ENCODE results near the gene KLF15. TPM values are rescaled to one million over a fixed set of nuclear protein-coding genes. Genes with fewer than 3 reads are reported as not detected.

KLF15 gene
- total and polyA plus RNA-seq, 2 experiments from 2014 or later = 3.5 to 19.8 TPM

DNA sequence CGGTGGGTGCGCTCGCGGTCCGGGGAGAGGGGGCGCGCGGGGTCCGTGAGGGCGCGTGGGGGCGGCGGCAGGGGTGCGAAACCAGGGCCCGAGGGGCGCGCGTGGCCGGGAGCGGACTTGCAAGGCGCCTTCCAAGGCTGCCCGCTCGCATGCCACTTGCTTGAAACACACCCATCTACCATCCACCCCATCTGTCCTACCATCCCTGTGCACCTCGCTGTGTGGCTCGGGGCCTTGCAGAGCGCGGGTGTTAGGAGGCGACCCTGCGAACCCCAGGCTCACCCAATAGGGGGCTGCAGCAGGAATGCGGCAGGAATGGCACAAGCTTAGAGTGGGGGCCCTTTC is 37.7 kb upstream of the KLF15 start:
- Histone ChIP-seq H3K4me2 (peak overlapping the region; percentile 82), H2AFZ (peak overlapping the region; percentile 99), H4K20me1 (replicated peaks; ENCODE audit: insufficient read depth) (no peaks in the 10 kb centered on the region), H3K4me3 (peak overlapping the region; percentile 60), H3K79me2 (replicated peaks; ENCODE audit: insufficient read depth) (no peaks in the 10 kb centered on the region), H3K9me2 (ENCODE audit: insufficient read depth) (no peaks in the 10 kb centered on the region), H3K36me3 (ENCODE audit: insufficient read depth) (no peaks in the 10 kb centered on the region), H3F3A (replicated peaks; ENCODE audit: low read depth) (no peaks in the 10 kb centered on the region), H3K27ac (ENCODE audit: low read depth) (no peak overlapping the region), H3K4me1 (ENCODE audit: insufficient read depth) (peaks cover 4% of the 10 kb centered on the region; the same call in 1 of the 2 replicates), H3K27me3 (ENCODE audit: insufficient read depth) (peaks cover 41% of the 10 kb centered on the region)
- Mint-ChIP-seq H3K4me1 (peaks cover 8% of the 10 kb centered on the region), H3K4me3 (peak overlapping the region; percentile 63), H3K27ac (no peak overlapping the region), H3K9me3 (no peaks in the 10 kb centered on the region), H3K36me3 (ENCODE audit: low read depth) (no peaks in the 10 kb centered on the region; the same call in 2 of the 3 replicates), H3K27me3 (ENCODE audit: insufficient read depth, low read depth, poor library complexity) (peaks cover 28% of the 10 kb centered on the region)
- peak; percentile 77 for ATAC-seq
- TF ChIP-seq, protein P1, sequence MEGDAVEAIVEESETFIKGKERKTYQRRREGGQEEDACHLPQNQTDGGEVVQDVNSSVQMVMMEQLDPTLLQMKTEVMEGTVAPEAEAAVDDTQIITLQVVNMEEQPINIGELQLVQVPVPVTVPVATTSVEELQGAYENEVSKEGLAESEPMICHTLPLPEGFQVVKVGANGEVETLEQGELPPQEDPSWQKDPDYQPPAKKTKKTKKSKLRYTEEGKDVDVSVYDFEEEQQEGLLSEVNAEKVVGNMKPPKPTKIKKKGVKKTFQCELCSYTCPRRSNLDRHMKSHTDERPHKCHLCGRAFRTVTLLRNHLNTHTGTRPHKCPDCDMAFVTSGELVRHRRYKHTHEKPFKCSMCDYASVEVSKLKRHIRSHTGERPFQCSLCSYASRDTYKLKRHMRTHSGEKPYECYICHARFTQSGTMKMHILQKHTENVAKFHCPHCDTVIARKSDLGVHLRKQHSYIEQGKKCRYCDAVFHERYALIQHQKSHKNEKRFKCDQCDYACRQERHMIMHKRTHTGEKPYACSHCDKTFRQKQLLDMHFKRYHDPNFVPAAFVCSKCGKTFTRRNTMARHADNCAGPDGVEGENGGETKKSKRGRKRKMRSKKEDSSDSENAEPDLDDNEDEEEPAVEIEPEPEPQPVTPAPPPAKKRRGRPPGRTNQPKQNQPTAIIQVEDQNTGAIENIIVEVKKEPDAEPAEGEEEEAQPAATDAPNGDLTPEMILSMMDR (conservative IDR thresholded peaks at IDR 0.05; ENCODE audit: low read depth in 2 of 2) = 0 out of 4 replicates have a peak, but pooled peaks of 1 of the 2 experiments have one; percentile 1
- no peak for TF ChIP-seq POLR2AphosphoS5 (IDR thresholded peaks at IDR 0.05; ENCODE audit: low read depth)
- 0 out of 2 replicates have a peak, but pooled peaks have one; percentile 0 for TF ChIP-seq CREB1 (CRISPR knock-in tag; IDR thresholded peaks at IDR 0.05; ENCODE audit: low read depth)
- TF ChIP-seq, protein P2, sequence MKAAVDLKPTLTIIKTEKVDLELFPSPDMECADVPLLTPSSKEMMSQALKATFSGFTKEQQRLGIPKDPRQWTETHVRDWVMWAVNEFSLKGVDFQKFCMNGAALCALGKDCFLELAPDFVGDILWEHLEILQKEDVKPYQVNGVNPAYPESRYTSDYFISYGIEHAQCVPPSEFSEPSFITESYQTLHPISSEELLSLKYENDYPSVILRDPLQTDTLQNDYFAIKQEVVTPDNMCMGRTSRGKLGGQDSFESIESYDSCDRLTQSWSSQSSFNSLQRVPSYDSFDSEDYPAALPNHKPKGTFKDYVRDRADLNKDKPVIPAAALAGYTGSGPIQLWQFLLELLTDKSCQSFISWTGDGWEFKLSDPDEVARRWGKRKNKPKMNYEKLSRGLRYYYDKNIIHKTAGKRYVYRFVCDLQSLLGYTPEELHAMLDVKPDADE (IDR thresholded peaks at IDR 0.05) = no peak
- TF ChIP-seq, protein P3, sequence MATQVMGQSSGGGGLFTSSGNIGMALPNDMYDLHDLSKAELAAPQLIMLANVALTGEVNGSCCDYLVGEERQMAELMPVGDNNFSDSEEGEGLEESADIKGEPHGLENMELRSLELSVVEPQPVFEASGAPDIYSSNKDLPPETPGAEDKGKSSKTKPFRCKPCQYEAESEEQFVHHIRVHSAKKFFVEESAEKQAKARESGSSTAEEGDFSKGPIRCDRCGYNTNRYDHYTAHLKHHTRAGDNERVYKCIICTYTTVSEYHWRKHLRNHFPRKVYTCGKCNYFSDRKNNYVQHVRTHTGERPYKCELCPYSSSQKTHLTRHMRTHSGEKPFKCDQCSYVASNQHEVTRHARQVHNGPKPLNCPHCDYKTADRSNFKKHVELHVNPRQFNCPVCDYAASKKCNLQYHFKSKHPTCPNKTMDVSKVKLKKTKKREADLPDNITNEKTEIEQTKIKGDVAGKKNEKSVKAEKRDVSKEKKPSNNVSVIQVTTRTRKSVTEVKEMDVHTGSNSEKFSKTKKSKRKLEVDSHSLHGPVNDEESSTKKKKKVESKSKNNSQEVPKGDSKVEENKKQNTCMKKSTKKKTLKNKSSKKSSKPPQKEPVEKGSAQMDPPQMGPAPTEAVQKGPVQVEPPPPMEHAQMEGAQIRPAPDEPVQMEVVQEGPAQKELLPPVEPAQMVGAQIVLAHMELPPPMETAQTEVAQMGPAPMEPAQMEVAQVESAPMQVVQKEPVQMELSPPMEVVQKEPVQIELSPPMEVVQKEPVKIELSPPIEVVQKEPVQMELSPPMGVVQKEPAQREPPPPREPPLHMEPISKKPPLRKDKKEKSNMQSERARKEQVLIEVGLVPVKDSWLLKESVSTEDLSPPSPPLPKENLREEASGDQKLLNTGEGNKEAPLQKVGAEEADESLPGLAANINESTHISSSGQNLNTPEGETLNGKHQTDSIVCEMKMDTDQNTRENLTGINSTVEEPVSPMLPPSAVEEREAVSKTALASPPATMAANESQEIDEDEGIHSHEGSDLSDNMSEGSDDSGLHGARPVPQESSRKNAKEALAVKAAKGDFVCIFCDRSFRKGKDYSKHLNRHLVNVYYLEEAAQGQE (IDR thresholded peaks at IDR 0.05; ENCODE audit: unreplicated experiment) = no peak
- peak; percentile 59 for DNase-seq (ENCODE audit: low spot score)

DNA sequence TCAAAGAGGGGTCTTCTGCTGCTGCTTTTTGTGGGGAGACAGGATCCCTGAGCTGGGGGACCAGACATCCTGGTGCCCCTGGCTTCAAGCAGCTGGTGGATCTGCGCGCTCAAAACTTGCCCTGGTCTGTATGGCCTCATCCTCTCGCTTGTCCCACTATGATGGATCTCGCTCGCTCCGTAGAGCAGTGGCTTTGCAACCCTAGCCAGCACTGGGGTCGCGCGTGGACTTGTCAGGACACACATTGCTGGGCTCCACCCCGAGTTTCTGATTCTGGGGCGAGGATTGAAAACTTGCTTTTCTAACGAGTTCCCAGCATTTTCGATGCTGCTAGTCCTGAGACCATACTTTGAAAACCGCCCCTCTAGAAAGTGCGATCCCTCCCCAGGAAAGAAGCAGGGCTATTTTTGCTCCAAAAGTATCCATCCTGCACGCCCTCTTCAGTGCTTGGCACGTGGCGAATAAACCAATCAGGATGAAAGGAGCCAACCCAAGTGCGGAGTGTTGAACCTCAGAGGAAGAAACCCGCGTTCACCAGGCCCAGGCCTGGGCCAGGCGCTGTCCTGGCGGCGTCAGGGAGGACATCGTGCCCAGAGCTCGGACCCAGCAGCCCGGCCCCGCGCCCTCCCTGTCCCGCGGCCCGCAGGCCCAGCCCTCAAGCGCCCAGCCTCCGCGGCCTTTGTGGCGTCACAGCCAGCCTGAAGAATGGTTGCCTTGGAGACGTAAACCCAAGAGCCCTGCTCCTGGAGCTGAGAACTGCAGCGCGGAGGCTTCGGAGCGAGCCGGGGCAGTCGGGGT is 37.2 kb upstream of the KLF15 start, which contains the start of gene CFAP100:
TSS of gene CFAP100 (plus strand) at position 731 of the 798 bp plus-strand sequence. CDS start 1,092 bp downstream, outside the sequence.
- no peaks in the 10 kb centered on the region for H3K79me2 ChIP-seq (replicated peaks; ENCODE audit: insufficient read depth)
- DNase-seq (ENCODE audit: low spot score) (peak; percentile 95), ATAC-seq (peak; percentile 92)
- Mint-ChIP-seq H3K27ac (no peak within 1 kb of the TSS), H3K9me3 (no peaks in the 10 kb centered on the region), H3K4me3 (peak within 1 kb of the TSS; percentile 63), H3K27me3 (ENCODE audit: insufficient read depth, low read depth, poor library complexity) (peaks cover 32% of the 10 kb centered on the region), H3K4me1 (peaks cover 11% of the 10 kb centered on the region), H3K36me3 (ENCODE audit: low read depth) (no peaks in the 10 kb centered on the region; the same call in 2 of the 3 replicates)
- no peaks in the 10 kb centered on the region for H4K20me1 ChIP-seq (replicated peaks; ENCODE audit: insufficient read depth)
- peak within 1 kb of the TSS; percentile 99 for H2AFZ ChIP-seq
- peak within 1 kb of the TSS; percentile 82 for H3K4me2 ChIP-seq
- no peaks in the 10 kb centered on the region for H3F3A ChIP-seq (replicated peaks; ENCODE audit: low read depth)
- no peak for TF ChIP-seq ZNF114 (CRISPR knock-in tag; IDR thresholded peaks at IDR 0.05)
- TF ChIP-seq, protein P1 (conservative IDR thresholded peaks at IDR 0.05; ENCODE audit: low read depth in 2 of 2) = no peak
- peak; percentile 66 for TF ChIP-seq CREB1 (CRISPR knock-in tag; IDR thresholded peaks at IDR 0.05; ENCODE audit: low read depth)
- peaks cover 42% of the 10 kb centered on the region for H3K27me3 ChIP-seq (ENCODE audit: insufficient read depth)
- H3K9me2 ChIP-seq (ENCODE audit: insufficient read depth) = no peaks in the 10 kb centered on the region
- H3K27ac ChIP-seq (ENCODE audit: low read depth) = no peak within 1 kb of the TSS
- peak within 1 kb of the TSS; percentile 60 for H3K4me3 ChIP-seq
- H3K4me1 ChIP-seq (ENCODE audit: insufficient read depth) = peaks cover 4% of the 10 kb centered on the region; the same call in 1 of the 2 replicates
- H3K36me3 ChIP-seq (ENCODE audit: insufficient read depth) = no peaks in the 10 kb centered on the region
